H1 (cell line): ENCODE measurements around the gene TLR10. TPM values are rescaled to one million over a fixed set of nuclear protein-coding genes. Genes with fewer than 3 reads are reported as not detected.

Experiments
- CTCF ChIA-PET: fragments of 300-600 bp; sonication (Branson Sonifier 250); formaldehyde crosslinking; loops from one replicate; lab custom pipeline; 2021; ENCODE audit not compliant: partially characterized antibody; lab: Charles Lee
- POLR2A ChIA-PET: fragments of 300-600 bp; sonication (Branson Sonifier 250); formaldehyde crosslinking; loops from one replicate; lab custom pipeline; 2021; ENCODE audit warnings: inconsistent platforms; ENCODE audit not compliant: partially characterized antibody; lab: Charles Lee
- DNase-seq, 2 experiments: peaks; one replicate each; pipeline versions ENCODE4 v3.0.0 to v3.0.0-alpha.2; 2010 to 2022; ENCODE audit warnings: low spot score in 2 of 2, low read depth in 1 of 2, mixed read lengths in 1 of 2
- FAIRE-seq: peaks from 2 replicates; lab custom pipeline; 2011; peaks lifted over from hg19 to GRCh38; lab: Jason Lieb, UNC
- H2AFZ ChIP-seq: 2 replicates; pipeline ENCODE4 v1.8.1; 2012; ENCODE audit warnings: low read length, inconsistent platforms
- H2AK5ac ChIP-seq: 2 replicates; pipeline ENCODE4 v1.6.1; 2013; ENCODE audit warnings: low read depth, low read length
- H2BK120ac ChIP-seq: replicated peaks from 2 replicates; pipeline ENCODE3; 2013; ENCODE audit warnings: low read depth, low read length, inconsistent platforms
- H2BK12ac ChIP-seq: 2 replicates; pipeline ENCODE4 v1.6.1; 2013; ENCODE audit warnings: low read depth, low read length
- H2BK15ac ChIP-seq: 2 replicates; pipeline ENCODE4 v1.6.1; 2013; ENCODE audit warnings: low read length
- H2BK20ac ChIP-seq: 2 replicates; pipeline ENCODE4 v1.6.1; 2013; ENCODE audit warnings: low read length
- H2BK5ac ChIP-seq: 2 replicates; pipeline ENCODE4 v1.6.1; 2013; ENCODE audit warnings: low read depth, low read length
- H3K14ac ChIP-seq: 2 replicates; pipeline ENCODE4 v1.6.1; 2013; ENCODE audit warnings: inconsistent platforms; ENCODE audit not compliant: insufficient read length
- H3K18ac ChIP-seq: 2 replicates; pipeline ENCODE4 v1.6.1; 2013; ENCODE audit warnings: low read length; ENCODE audit errors: extremely low read depth
- H3K23ac ChIP-seq: 2 replicates; pipeline ENCODE4 v1.6.1; 2013; ENCODE audit warnings: inconsistent platforms; ENCODE audit not compliant: insufficient read length
- H3K23me2 ChIP-seq: 2 replicates; pipeline ENCODE4 v1.6.1; 2013; ENCODE audit warnings: low read depth, low read length
- H3K27ac ChIP-seq: 2 replicates; pipeline ENCODE4 v1.6.1; 2011; ENCODE audit warnings: low read depth, low read length, inconsistent platforms
- H3K27me3 ChIP-seq, 4 experiments: replicated peaks in 1 of 4; 1 replicate in 1 of 4; 2 replicates in 3 of 4; pipeline versions ENCODE4 v1.6.1 to v1.8.1; 2011 to 2013; ENCODE audit warnings: low read length in 3 of 4, mild to moderate bottlenecking in 3 of 4, inconsistent platforms in 2 of 4, mixed read lengths in 2 of 4, moderate library complexity in 1 of 4; ENCODE audit not compliant: control insufficient read depth in 3 of 4, insufficient read depth in 3 of 4; ENCODE audit errors: extremely low read depth in 1 of 4
- H3K36me3 ChIP-seq, 4 experiments: 2 replicates each; pipeline versions ENCODE4 v1.6.1 to v1.8.1; 2011 to 2013; ENCODE audit warnings: mild to moderate bottlenecking in 4 of 4, low read length in 3 of 4, moderate library complexity in 2 of 4, control low read depth in 1 of 4, inconsistent platforms in 1 of 4; ENCODE audit not compliant: insufficient read depth in 4 of 4, control insufficient read depth in 2 of 4
- H3K4ac ChIP-seq: replicated peaks from 2 replicates; pipeline ENCODE3; 2013; ENCODE audit warnings: low read length, low read depth, mixed read lengths, inconsistent platforms; ENCODE audit not compliant: insufficient read length
- H3K4me1 ChIP-seq, 4 experiments: replicated peaks in 1 of 4; 1 replicate in 1 of 4; 2 replicates in 3 of 4; pipeline versions ENCODE4 v1.6.1 to v1.8.1; 2011 to 2013; ENCODE audit warnings: low read length in 3 of 4, inconsistent platforms in 2 of 4, mixed read lengths in 1 of 4; ENCODE audit not compliant: insufficient read depth in 4 of 4, control insufficient read depth in 3 of 4
- H3K4me2 ChIP-seq, 2 experiments: 2 replicates each; pipeline versions ENCODE4 v1.6.1 to v1.8.1; 2011 to 2013; ENCODE audit warnings: low read depth in 2 of 2, low read length in 2 of 2, control low read depth in 1 of 2, inconsistent platforms in 1 of 2, mild to moderate bottlenecking in 1 of 2; ENCODE audit not compliant: insufficient read depth in 1 of 2
- H3K4me3 ChIP-seq, 4 experiments: fragments of 200-600, 300-600 bp in 1 of 4; sonication (generic), shearing (Covaris generic), sonication (Bioruptor Twin) in 1 of 4; 2 replicates each; pipeline versions ENCODE4 v1.5.1 to v1.8.1; 2011 to 2016; ENCODE audit warnings: low read length in 4 of 4, low read depth in 3 of 4, control low read depth in 2 of 4, inconsistent platforms in 2 of 4, mild to moderate bottlenecking in 2 of 4, mixed read lengths in 1 of 4, moderate library complexity in 1 of 4; ENCODE audit not compliant: insufficient read depth in 2 of 4; ENCODE audit errors: extremely low read depth in 1 of 4
- H3K56ac ChIP-seq: replicated peaks from 2 replicates; pipeline ENCODE3; 2013; ENCODE audit warnings: low read depth, mild to moderate bottlenecking, mixed read lengths, low read length, inconsistent platforms; ENCODE audit not compliant: insufficient read length
- H3K79me1 ChIP-seq: 2 replicates; pipeline ENCODE4 v1.6.1; 2013; ENCODE audit warnings: low read depth, low read length, control low read depth
- H3K79me2 ChIP-seq, 2 experiments: 2 replicates each; pipeline versions ENCODE4 v1.6.1 to v1.8.1; 2012 to 2013; ENCODE audit warnings: low read length in 2 of 2, mild to moderate bottlenecking in 2 of 2, inconsistent platforms in 1 of 2; ENCODE audit not compliant: insufficient read depth in 2 of 2, control insufficient read depth in 1 of 2
- H3K9ac ChIP-seq, 4 experiments: replicated peaks in 1 of 4; 1 replicate in 1 of 4; 2 replicates in 3 of 4; pipeline versions ENCODE4 v1.6.1 to v1.8.1; 2011 to 2013; ENCODE audit warnings: low read depth in 3 of 4, low read length in 3 of 4, control low read depth in 2 of 4, mild to moderate bottlenecking in 2 of 4, moderate library complexity in 2 of 4, inconsistent platforms in 1 of 4; ENCODE audit errors: extremely low read depth in 1 of 4
- H3K9me3 ChIP-seq, 2 experiments: 2 replicates each; pipeline versions ENCODE4 v1.6.1 to v1.8.1; 2012 to 2013; ENCODE audit warnings: mild to moderate bottlenecking in 2 of 2, moderate library complexity in 2 of 2, control low read depth in 1 of 2, inconsistent platforms in 1 of 2, low read depth in 1 of 2, low read length in 1 of 2, mixed read lengths in 1 of 2; ENCODE audit not compliant: insufficient read depth in 2 of 2
- H4K20me1 ChIP-seq, 2 experiments: replicated peaks in 1 of 2; 2 replicates each; pipeline versions ENCODE3 to v1.8.1; 2011 to 2013; ENCODE audit warnings: inconsistent platforms in 2 of 2, low read length in 2 of 2, mild to moderate bottlenecking in 1 of 2; ENCODE audit not compliant: insufficient read depth in 2 of 2, control insufficient read depth in 1 of 2
- H4K5ac ChIP-seq: 2 replicates; pipeline ENCODE4 v1.6.1; 2013; ENCODE audit warnings: low read length, low read depth, mixed read lengths, inconsistent platforms; ENCODE audit not compliant: insufficient read length
- H4K8ac ChIP-seq: 2 replicates; pipeline ENCODE4 v1.8.0; 2013; ENCODE audit warnings: mild to moderate bottlenecking, moderate library complexity, low read length, inconsistent platforms; ENCODE audit not compliant: insufficient read depth; ENCODE audit errors: extremely low read depth
- H4K91ac ChIP-seq: replicated peaks from 2 replicates; pipeline ENCODE3; 2013; ENCODE audit warnings: low read length, mixed read lengths, inconsistent platforms; ENCODE audit not compliant: insufficient read length
- ASH2L ChIP-seq: fragments of 200-600, 300-600 bp; sonication (generic); IDR thresholded peaks from one replicate; pipeline ENCODE4 v1.7.1; 2017; ENCODE audit warnings: low read length
- BRCA1 ChIP-seq: IDR thresholded peaks from 2 replicates; pipeline ENCODE4 v1.6.1; 2012; ENCODE audit warnings: low read depth, low read length, improper control_type of control experiment
- CBX5 ChIP-seq: fragments of 300-800, 300-1000 bp; sonication (generic); IDR thresholded peaks from 2 replicates; pipeline ENCODE4 v1.7.1; 2016; ENCODE audit warnings: antibody characterized with exemption, low read length, low read depth
- CTCF ChIP-seq, 3 experiments: IDR thresholded peaks; 1 replicate in 2 of 3; 2 replicates in 1 of 3; pipeline versions ENCODE4 v1.5.1 to v1.6.1; 2011; ENCODE audit warnings: low read length in 3 of 3, mild to moderate bottlenecking in 3 of 3, inconsistent platforms in 2 of 3, low read depth in 1 of 3, moderate library complexity in 1 of 3; ENCODE audit not compliant: insufficient read depth in 1 of 3; ENCODE audit errors: control extremely low read depth in 1 of 3
- EP300 ChIP-seq, 2 experiments: IDR thresholded peaks; 1 replicate in 1 of 2; 2 replicates in 1 of 2; pipeline ENCODE4 v1.6.1; 2011 to 2012; ENCODE audit warnings: low read depth in 2 of 2, low read length in 2 of 2, mild to moderate bottlenecking in 2 of 2, borderline replicate concordance in 1 of 2, inconsistent platforms in 1 of 2, moderate library complexity in 1 of 2
- JUND ChIP-seq: IDR thresholded peaks from 2 replicates; pipeline ENCODE4 v1.6.1; 2011; ENCODE audit warnings: mild to moderate bottlenecking, improper control_type of control experiment, low read length
- NANOG ChIP-seq: IDR thresholded peaks from 2 replicates; pipeline ENCODE4 v1.6.1; 2011; ENCODE audit warnings: low read length, low read depth, mild to moderate bottlenecking, inconsistent platforms; ENCODE audit not compliant: insufficient read depth, poor library complexity, severe bottlenecking
- RAD21 ChIP-seq, 2 experiments: IDR thresholded peaks in 1 of 2; conservative IDR thresholded peaks in 1 of 2; 2 replicates each; pipeline ENCODE4 v1.6.1; 2011; ENCODE audit warnings: low read depth in 2 of 2, low read length in 2 of 2, improper control_type of control experiment in 1 of 2, inconsistent platforms in 1 of 2, mild to moderate bottlenecking in 1 of 2, moderate library complexity in 1 of 2
- WGBS, 2 experiments: shearing (Covaris generic) in 1 of 2; methylation state at CpG; one replicate each; pipeline versions ENCODE4 v1.1.6 to v1.1.7; 2013 to 2015; ENCODE audit warnings: low lambda C conversion rate in 2 of 2, mixed read lengths in 2 of 2, inconsistent platforms in 1 of 2, low coverage in 1 of 2, missing lambda C conversion rate in 1 of 2; ENCODE audit not compliant: insufficient replicate concordance in 2 of 2, insufficient coverage in 1 of 2, insufficient read length in 1 of 2; ENCODE audit errors: extremely low coverage in 1 of 2, missing lambda C conversion rate in 1 of 2; 5-methylcytosine and 5-hydroxymethylcytosine counted together
- polyA plus RNA-seq, 7 experiments: library from polyadenylated mRNA; depleted of rRNA in 3 of 7; stranded (reverse) in 5 of 7; unstranded in 2 of 7; fragments of >200 nt in 5 of 7; fragments of 200-250 nt in 2 of 7; gene quantifications; 1 replicate in 5 of 7; 2 replicates in 1 of 7; 4 replicates in 1 of 7; pipeline versions ENCODE4 v1.2.1 to v1.2.3, GENCODE V29; 2011 to 2013; ENCODE audit warnings: missing spikeins in 2 of 7, mixed read lengths in 2 of 7
- total RNA-seq: library from RNA; stranded (reverse); fragmentation: NEBNext Ultra II Directional; extraction: Animal tissue kit (Norgen Biotek cat#: 25700); gene quantifications from 2 replicates; pipeline ENCODE4 v1.2.1, GENCODE V29; 2021

TLR10 gene
- total and polyA plus RNA-seq, 2 of the 8 experiments (the other 6 are each of a cell fraction or from before 2014, with no cell fraction given), result not detected

DNA sequence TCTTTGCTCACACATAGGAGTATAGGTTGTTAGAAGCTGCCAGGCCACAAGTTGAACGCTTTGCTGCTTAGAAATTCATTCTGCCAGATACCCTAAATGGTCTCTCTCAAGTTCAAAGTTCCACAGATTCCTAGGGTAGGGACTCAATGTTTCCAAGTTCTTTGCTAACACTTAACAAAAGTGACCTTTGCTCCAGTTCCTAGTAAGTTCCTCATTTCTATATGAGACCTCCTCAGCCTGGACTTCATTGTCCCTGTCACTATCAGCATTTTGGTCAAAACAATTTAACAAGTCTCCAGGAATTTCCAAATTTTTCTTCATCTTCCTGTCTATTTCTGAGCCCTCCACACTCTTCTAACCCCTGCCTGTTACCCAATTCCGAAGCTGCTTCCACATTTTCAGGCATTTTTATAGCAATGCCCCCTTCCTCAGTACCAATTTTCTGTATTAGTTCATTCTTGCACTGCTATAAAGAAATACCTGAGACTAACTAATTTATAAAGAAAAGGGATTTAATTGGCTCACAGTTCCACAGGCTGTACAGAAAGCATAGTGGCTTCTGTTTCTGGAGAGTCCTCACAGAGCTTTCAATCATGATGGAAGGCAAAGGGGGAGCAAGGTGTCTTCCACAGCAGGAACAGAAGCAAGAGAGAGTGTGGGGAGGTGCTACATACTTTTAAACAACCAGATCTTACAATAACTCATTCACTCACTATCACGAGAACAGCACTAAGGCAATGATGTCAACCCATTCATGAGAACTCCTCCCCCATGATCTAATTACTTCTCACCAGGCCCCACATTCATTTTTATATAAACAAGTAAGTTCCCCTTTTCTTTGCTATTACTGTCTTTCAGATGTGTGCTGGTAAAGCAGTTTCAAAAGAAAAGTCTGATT is 33.3 kb upstream of the TLR10 start:
- H3K23ac ChIP-seq, result no peak overlapping the region
- H3K27ac ChIP-seq, result no peak overlapping the region
- H3K27me3 ChIP-seq, result no peaks in the 10 kb centered on the region
- DNase-seq, result no peak
- no peaks in the 10 kb centered on the region for H3K79me1 ChIP-seq
- no peaks in the 10 kb centered on the region for H4K20me1 ChIP-seq
- H2BK120ac ChIP-seq, result no peak overlapping the region
- H2AFZ ChIP-seq, result no peak overlapping the region
- no peak overlapping the region for H2BK15ac ChIP-seq
- H3K79me2 ChIP-seq, result no peaks in the 10 kb centered on the region
- 88% methylated on average over 3 of the region's 3 CpGs; no CpG with 5 or more reads in 1 of the 2 experiments for WGBS, 2 experiments
- POLR2A ChIA-PET, result no interaction called here
- H2AK5ac ChIP-seq, result no peak overlapping the region
- CTCF ChIA-PET, result interaction anchor here (1.1 to 1.6 kb wide), 4 partner anchors 12 to 33 kb away, joined by 3 to 4 read pairs (median 4); partner anchors contain the start of gene TLR10
- H2BK20ac ChIP-seq, result no peak overlapping the region
- no peak overlapping the region for H3K4me3 ChIP-seq
- H2BK12ac ChIP-seq, result no peak overlapping the region
- H3K9ac ChIP-seq, result no peak overlapping the region
- H3K4me1 ChIP-seq, result no peaks in the 10 kb centered on the region
- H3K36me3 ChIP-seq, result no peaks in the 10 kb centered on the region
- no peak overlapping the region for H4K8ac ChIP-seq
- no peak for FAIRE-seq
- H3K4me2 ChIP-seq, result no peak overlapping the region
- H3K14ac ChIP-seq, result no peak overlapping the region
- no peak overlapping the region for H3K4ac ChIP-seq
- peaks cover 0 to 6% of the 10 kb centered on the region in 2 experiments; a peak in 1 of 4 replicates for H3K9me3 ChIP-seq
- no peak overlapping the region for H2BK5ac ChIP-seq
- no peak overlapping the region for H3K18ac ChIP-seq
- no peak overlapping the region for H4K5ac ChIP-seq
- H3K56ac ChIP-seq, result no peak overlapping the region
- H4K91ac ChIP-seq, result no peak overlapping the region
- H3K23me2 ChIP-seq, result no peaks in the 10 kb centered on the region
- TF ChIP-seq BRCA1 (no peak), EP300 (IDR thresholded peaks at IDR 0.05; ENCODE audit: borderline replicate concordance in 1 of 2, low read depth in 2 of 2, low read length in 2 of 2) (no peak), CTCF (IDR thresholded peaks at IDR 0.05; ENCODE audit: control extremely low read depth in 1 of 3, insufficient read depth in 1 of 3, low read depth in 1 of 3, low read length in 3 of 3) (no peak), CBX5 (no peak), NANOG (no peak), RAD21 (IDR thresholded peaks at IDR 0.05 in 1 of 2, conservative IDR thresholded peaks at IDR 0.05 in 1 of 2; ENCODE audit: low read depth in 2 of 2, low read length in 2 of 2) (no peak), JUND (no peak), ASH2L (no peak)
